Glomerular endothelial cell (primary cell): ENCODE results near the gene CD84. TPM values are rescaled to one million over a fixed set of nuclear protein-coding genes. Genes with fewer than 3 reads are reported as not detected.
"Not testable (repeated sequence)": the region's sequence is repeated elsewhere in the genome, so short reads cannot be mapped to it uniquely, and the experiment has no call there.

Source experiments
- DNase-seq: peaks from one replicate; pipeline ENCODE4 v3.0.0-alpha.2; 2011; ENCODE audit warnings: low read depth, low spot score; ENCODE audit errors: extremely low read depth
- total RNA-seq: library from RNA; depleted of rRNA; stranded (reverse); fragments of >200 nt; gene quantifications from 2 replicates; pipeline ENCODE4 v1.2.3, GENCODE V29; 2015

The CD84 gene
- total RNA-seq, 1 donor from 2014 or later: not detected

GRCh38 chr1:160610569-160611242 lies 31.4 kb upstream of the CD84 start:
- DNase-seq: no peak

- no peak for DNase-seq
Measured at GRCh38 chr1:160608941-160609340, 29.6 kb upstream of the CD84 start.

GRCh38 chr1:160608514-160608913 lies 29.2 kb upstream of the CD84 start:
- no peak for DNase-seq

- DNase-seq: no peak
Measured at GRCh38 chr1:160608057-160608456, 28.8 kb upstream of the CD84 start.

- no peak for DNase-seq
Measured at GRCh38 chr1:160607672-160608032, 28.4 kb upstream of the CD84 start.

GRCh38 chr1:160607011-160607671 lies 27.8 kb upstream of the CD84 start:
- DNase-seq: peak; percentile 34

- no peak for DNase-seq
Measured at GRCh38 chr1:160606611-160607010, 27.3 kb upstream of the CD84 start.

- DNase-seq: no peak
Measured at GRCh38 chr1:160605792-160606479, 26.6 kb upstream of the CD84 start.

- no peak for DNase-seq
Measured at GRCh38 chr1:160605205-160605604, 25.9 kb upstream of the CD84 start.

- no peak for DNase-seq
Measured at GRCh38 chr1:160597705-160598104, 18.4 kb upstream of the CD84 start.

GRCh38 chr1:160597051-160597450 lies 17.8 kb upstream of the CD84 start:
- no peak for DNase-seq

- DNase-seq: no peak
Measured at GRCh38 chr1:160590488-160590887, 11.2 kb upstream of the CD84 start.

GRCh38 chr1:160588468-160588867 lies 9.2 kb upstream of the CD84 start:
- no peak for DNase-seq

GRCh38 chr1:160584784-160585183 lies 5.5 kb upstream of the CD84 start:
- no peak for DNase-seq

- DNase-seq: not testable (repeated sequence)
Measured at GRCh38 chr1:160582976-160583375, 3.7 kb upstream of the CD84 start.

- no peak for DNase-seq
Measured at GRCh38 chr1:160581961-160582360, 2.7 kb upstream of the CD84 start.

GRCh38 chr1:160580221-160580812 lies 1.0 kb upstream of the CD84 start:
- no peak for DNase-seq

- DNase-seq: no peak
Measured at GRCh38 chr1:160578525-160579191, 638 bp downstream of the CD84 start.

GRCh38 chr1:160578175-160578524 lies 1.1 kb downstream of the CD84 start:
- DNase-seq: no peak

- DNase-seq: no peak
Measured at GRCh38 chr1:160577671-160578070, 1.6 kb downstream of the CD84 start.

- no peak for DNase-seq
Measured at GRCh38 chr1:160576884-160577283, 2.4 kb downstream of the CD84 start.
